ENCODE results near the gene TMEM117. TPM values are rescaled to one million over a fixed set of nuclear protein-coding genes. Genes with fewer than 3 reads are reported as not detected.
A peak's percentile ranks its signal among the peaks of the same experiment; 100 is the strongest.

The TMEM117 gene
- total RNA-seq, 1 donor from 2014 or later = 3.8 TPM

GRCh38 chr12:43992856-43993255 lies 157.0 kb downstream of the TMEM117 start:
- no peak overlapping the region for H3K4me3 ChIP-seq (ENCODE audit: low read depth, low read length)
- TF ChIP-seq CTCF (conservative IDR thresholded peaks at IDR 0.05; ENCODE audit: low read depth, low read length) = no peak
- no peak for DNase-seq (ENCODE audit: low read depth)

GRCh38 chr12:44000309-44000952 lies 164.6 kb downstream of the TMEM117 start:
- DNase-seq (ENCODE audit: low read depth) = peak; percentile 10

GRCh38 chr12:44002607-44003006 lies 166.7 kb downstream of the TMEM117 start:
- no peak for TF ChIP-seq CTCF (conservative IDR thresholded peaks at IDR 0.05; ENCODE audit: low read depth, low read length)
- no peak overlapping the region for H3K4me3 ChIP-seq (ENCODE audit: low read depth, low read length)
- DNase-seq (ENCODE audit: low read depth) = no peak

More at GRCh38 chr12:44000309-44000952, 164.6 kb downstream of the TMEM117 start:
- peak; percentile 80 for TF ChIP-seq CTCF (conservative IDR thresholded peaks at IDR 0.05; ENCODE audit: low read depth, low read length)
- H3K4me3 ChIP-seq (ENCODE audit: low read depth, low read length) = no peak overlapping the region

DNA sequence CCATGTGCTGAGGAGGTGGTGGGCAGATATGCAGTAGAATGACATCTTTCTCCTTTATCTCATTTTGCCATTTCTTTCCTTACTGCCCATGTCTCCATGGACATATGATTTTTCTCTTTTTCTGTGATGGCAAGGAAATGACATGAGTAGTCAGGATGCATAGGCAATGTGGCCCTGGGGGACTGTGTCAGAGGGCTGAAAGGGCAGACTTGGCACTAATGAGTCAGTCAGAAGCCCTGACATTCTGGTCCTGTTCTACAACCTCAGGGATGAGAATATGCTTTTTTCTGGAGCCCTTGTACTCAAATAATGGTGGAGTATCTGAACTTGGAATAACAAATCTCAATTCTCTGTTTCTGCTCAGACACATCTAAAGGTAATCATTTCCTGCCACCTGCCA lies 167.8 kb downstream of the TMEM117 start:
- no peak for DNase-seq (ENCODE audit: low read depth)
- no peak overlapping the region for H3K4me3 ChIP-seq (ENCODE audit: low read depth, low read length)
- no peak for TF ChIP-seq CTCF (conservative IDR thresholded peaks at IDR 0.05; ENCODE audit: low read depth, low read length)

DNA sequence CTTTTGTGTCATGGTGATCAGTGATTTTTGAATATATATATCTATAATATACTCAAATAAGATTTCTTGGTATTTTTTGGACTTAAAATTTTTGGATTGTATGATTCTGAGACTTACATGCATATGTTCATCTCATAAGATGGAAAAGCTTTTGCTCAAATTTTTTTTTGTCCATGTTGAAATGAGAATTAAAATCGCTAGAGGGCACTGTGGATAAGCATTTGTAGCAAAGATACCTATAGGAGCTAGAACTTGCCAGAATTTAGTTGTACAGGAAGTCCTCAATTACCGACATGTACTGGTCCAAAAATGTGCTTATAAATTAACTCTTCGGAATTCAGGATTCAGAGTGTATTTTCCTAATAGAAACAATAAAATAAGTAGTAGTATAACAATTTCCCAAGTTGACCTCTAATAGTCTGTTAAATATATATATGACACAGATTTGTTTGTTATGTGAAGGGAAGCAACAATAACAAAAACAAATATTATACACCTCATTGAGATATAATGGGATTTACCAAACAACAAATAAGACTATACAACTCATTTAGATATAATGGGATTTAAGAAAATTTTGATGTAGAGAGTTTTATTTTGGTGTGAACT lies 179.6 kb downstream of the TMEM117 start:
- TF ChIP-seq CTCF (conservative IDR thresholded peaks at IDR 0.05; ENCODE audit: low read depth, low read length) = peak; percentile 66
- H3K4me3 ChIP-seq (ENCODE audit: low read depth, low read length) = no peak overlapping the region
- peak; percentile 18 for DNase-seq (ENCODE audit: low read depth)

- no peak for TF ChIP-seq CTCF (conservative IDR thresholded peaks at IDR 0.05; ENCODE audit: low read depth, low read length)
- no peak for DNase-seq (ENCODE audit: low read depth)
- no peak overlapping the region for H3K4me3 ChIP-seq (ENCODE audit: low read depth, low read length)
Measured at GRCh38 chr12:44017216-44017615, 181.3 kb downstream of the TMEM117 start.

- TF ChIP-seq CTCF (conservative IDR thresholded peaks at IDR 0.05; ENCODE audit: low read depth, low read length) = no peak
- no peak overlapping the region for H3K4me3 ChIP-seq (ENCODE audit: low read depth, low read length)
- DNase-seq (ENCODE audit: low read depth) = no peak
Measured at GRCh38 chr12:44019118-44019517, 183.2 kb downstream of the TMEM117 start.
